ENCODE results near the gene ACOT12.

Gene ACOT12

GRCh38 chr5:81316571-81316970 lies 77.4 kb downstream of the ACOT12 start:
- DNase-seq (ENCODE audit: extremely low spot score) = no peak
- CTCF ChIA-PET = no interaction called here
- POLR2A ChIA-PET = no interaction called here
- TF ChIP-seq CTCF (IDR thresholded peaks at IDR 0.05; ENCODE audit: control extremely low read depth, extremely low read depth, low read depth, missing control alignments) = no peak

GRCh38 chr5:81315830-81316229 lies 78.1 kb downstream of the ACOT12 start:
- POLR2A ChIA-PET = no interaction called here
- no peak for TF ChIP-seq CTCF (IDR thresholded peaks at IDR 0.05; ENCODE audit: control extremely low read depth, extremely low read depth, low read depth, missing control alignments)
- DNase-seq (ENCODE audit: extremely low spot score) = no peak
- CTCF ChIA-PET = interaction anchor here (0.8 to 3.9 kb wide), 4 partner anchors 11 to 21 kb away, joined by 3 to 23 read pairs (median 9); partner anchors contain the start of gene ZCCHC9

- DNase-seq (ENCODE audit: extremely low spot score) = no peak
- TF ChIP-seq CTCF (IDR thresholded peaks at IDR 0.05; ENCODE audit: control extremely low read depth, extremely low read depth, low read depth, missing control alignments) = no peak
- POLR2A ChIA-PET = no interaction called here
- CTCF ChIA-PET = interaction anchor here (0.8 to 3.9 kb wide), 4 partner anchors 10 to 22 kb away, joined by 3 to 23 read pairs (median 9); partner anchors contain the start of gene ZCCHC9
Observed at GRCh38 chr5:81315336-81315735, 78.6 kb downstream of the ACOT12 start.

- ChIA-PET POLR2A (no interaction called here), CTCF (interaction anchor here (1.4 to 3.9 kb wide), 3 partner anchors 9 to 15 kb away, joined by 5 to 23 read pairs (median 15); partner anchors contain the start of gene ZCCHC9)
- DNase-seq (ENCODE audit: extremely low spot score) = no peak
- TF ChIP-seq CTCF (IDR thresholded peaks at IDR 0.05; ENCODE audit: control extremely low read depth, extremely low read depth, low read depth, missing control alignments) = no peak
Observed at GRCh38 chr5:81314581-81314980, 79.4 kb downstream of the ACOT12 start.

- TF ChIP-seq CTCF (IDR thresholded peaks at IDR 0.05; ENCODE audit: control extremely low read depth, extremely low read depth, low read depth, missing control alignments) = no peak
- POLR2A ChIA-PET = no interaction called here
- no peak for DNase-seq (ENCODE audit: extremely low spot score)
- CTCF ChIA-PET = interaction anchor here (1.4 to 3.9 kb wide), 3 partner anchors 10 to 14 kb away, joined by 5 to 23 read pairs (median 15); partner anchors contain the start of gene ZCCHC9
Observed at GRCh38 chr5:81313686-81314085, 80.2 kb downstream of the ACOT12 start.

GRCh38 chr5:81313278-81313677 lies 80.7 kb downstream of the ACOT12 start:
- no peak for TF ChIP-seq CTCF (IDR thresholded peaks at IDR 0.05; ENCODE audit: control extremely low read depth, extremely low read depth, low read depth, missing control alignments)
- CTCF ChIA-PET = interaction anchor here (1.4 to 3.9 kb wide), 3 partner anchors 10 to 14 kb away, joined by 5 to 23 read pairs (median 15); partner anchors contain the start of gene ZCCHC9
- DNase-seq (ENCODE audit: extremely low spot score) = no peak
- POLR2A ChIA-PET = no interaction called here

Data from GM10248 (cell line).